ENCODE results near the gene ADCK2.

- TF ChIP-seq POLR2A (IDR thresholded peaks at IDR 0.05; ENCODE audit: extremely low read depth, insufficient read length) (no peak), CTCF (IDR thresholded peaks at IDR 0.05; ENCODE audit: low read depth, low read length) (no peak)
Observed at GRCh38 chr7:140732416-140732815, 59.7 kb downstream of the ADCK2 start.

Data from NB4 (cell line).